Amniotic stem cell (primary cell): ENCODE results near the gene RHBDF2.

Experiments
- DNase-seq: peaks from one replicate; lab custom pipeline; 2025; lab: John Stamatoyannopoulos, UW

RHBDF2 gene

DNA sequence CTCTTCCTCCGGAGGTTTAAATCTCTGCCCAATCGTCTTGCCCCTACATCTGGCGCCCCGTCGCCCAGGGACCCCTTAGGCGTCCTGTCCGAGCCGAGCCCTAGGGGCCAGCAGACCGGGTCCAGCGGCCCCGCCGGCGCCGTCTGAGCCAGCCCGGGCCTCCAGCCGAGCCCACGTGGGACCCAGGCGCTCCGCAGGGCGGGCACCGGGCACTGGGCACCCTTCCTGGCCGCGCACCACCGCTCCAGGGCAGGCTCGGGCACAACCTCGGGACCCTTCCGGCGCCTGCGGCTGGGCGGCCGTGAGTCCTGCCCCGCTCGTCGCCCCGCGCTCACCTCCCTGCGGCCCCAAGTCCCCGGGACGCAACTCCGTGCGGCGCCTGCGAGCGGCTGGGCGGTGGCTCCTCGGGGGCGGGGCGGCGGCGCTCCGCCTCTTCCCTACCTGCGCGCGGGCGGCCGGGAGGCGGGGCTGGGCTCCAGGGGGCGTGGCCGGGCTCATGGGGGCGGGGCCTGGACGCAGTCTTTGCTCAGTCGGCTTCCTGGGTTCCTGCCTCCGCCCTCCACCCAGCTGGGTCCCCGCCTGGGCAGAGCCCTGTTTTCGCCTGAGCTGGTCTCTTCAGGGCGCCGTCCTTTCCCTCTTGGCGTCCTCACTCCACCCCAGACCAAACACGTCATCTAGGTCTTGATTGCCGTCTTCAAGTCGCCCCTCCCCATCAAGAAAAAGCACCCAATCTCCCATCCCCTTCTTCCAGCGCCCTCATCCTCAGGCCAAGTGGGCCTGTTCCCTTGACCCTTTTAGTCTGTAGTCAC lies at the start of gene RHBDF2:
Gene RHBDF2 (minus strand): TSS at position 406 of the 809 bp plus-strand sequence. CDS start 19,899 bp downstream, outside the sequence.
- peak; percentile 62 for DNase-seq

DNA sequence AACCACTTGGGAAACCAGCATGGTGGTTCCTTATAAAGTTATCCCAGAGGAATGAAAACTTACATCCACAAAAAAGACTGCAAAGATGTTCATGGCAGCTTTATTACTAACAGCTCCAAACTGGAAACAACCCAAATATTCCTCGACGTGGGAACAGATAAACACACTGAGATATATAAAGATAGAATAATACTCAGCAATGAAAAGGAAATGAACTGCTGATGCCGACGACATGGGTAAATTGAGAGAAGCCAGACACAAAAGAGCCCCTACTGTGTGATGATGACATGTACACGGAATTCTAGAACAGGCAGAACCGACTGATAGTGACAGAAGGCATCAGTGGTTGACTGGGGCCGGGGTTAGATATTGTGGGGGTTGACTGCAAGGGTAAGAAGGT lies 48.3 kb upstream of the RHBDF2 start:
- DNase-seq, result no peak

DNA sequence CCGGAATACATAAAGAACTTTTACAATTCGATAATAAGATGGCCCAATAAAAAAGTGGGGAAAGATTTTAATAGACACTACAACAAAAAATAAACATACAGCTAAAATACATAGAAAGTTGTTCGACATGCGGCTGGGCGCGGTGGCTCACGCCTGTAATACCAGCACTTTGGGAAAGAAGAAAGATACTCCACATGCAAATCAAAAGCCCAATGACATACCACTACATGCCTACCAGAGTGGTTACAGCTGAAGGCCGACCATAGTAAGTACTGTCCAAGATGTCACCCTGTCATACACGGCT lies 47.9 kb upstream of the RHBDF2 start:
- no peak for DNase-seq

DNA sequence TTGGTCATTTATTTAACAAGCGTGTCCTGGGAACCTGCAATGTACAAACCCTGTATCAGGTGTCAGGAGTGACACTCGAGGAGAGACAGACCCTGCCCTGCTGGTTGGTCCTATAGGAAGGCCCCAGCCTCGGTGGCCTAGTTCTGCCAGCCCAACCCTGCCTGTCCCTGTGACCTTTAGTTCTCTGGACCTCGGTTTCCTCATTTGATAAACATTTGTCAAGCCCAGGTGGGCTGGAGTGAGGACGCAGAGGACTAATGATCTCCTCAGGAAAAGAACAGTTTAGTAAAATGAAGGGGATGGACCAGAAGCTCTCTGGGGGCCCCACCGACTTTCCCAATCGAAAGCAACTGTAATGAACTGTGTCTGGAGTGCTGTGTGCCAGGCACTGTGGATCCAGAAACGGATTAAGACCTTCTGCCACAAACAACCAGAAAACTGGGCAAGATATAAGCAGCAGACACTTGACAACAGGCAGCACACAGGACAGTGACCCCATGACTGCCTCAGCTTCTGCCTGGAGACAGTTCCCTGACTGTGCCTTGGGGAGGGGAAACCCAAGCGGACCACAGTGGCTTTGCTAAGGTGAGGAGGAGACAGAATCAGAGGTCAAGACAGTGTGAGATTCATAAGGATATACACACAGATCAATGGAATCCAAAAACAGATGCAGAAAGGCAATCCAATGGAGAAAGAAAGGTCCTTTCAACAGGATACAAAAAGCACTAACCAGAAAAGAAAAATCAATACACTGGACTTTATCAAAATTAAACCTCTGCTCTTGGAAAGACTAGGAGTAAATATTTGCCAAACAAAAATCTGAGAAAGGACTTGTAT lies 47.4 kb upstream of the RHBDF2 start:
- DNase-seq, result no peak

DNA sequence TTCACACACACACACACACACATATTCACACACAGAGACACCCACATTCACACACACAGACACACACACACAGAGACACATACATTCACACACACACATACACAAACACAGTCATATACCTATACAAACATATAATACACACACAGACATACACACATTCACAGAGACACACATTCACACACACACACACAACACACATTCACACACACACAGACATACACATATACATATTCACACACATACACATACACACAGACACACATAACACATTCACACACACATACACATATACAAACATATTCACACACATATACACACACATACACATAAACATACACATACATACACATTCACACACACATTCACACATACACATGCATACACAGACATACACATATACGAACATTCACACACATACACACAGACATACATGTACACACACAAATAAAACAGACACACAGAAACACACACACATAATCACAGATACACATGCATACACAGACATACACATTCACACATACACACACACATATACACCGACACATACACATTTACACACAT lies 46.5 kb upstream of the RHBDF2 start:
- no peak for DNase-seq

DNA sequence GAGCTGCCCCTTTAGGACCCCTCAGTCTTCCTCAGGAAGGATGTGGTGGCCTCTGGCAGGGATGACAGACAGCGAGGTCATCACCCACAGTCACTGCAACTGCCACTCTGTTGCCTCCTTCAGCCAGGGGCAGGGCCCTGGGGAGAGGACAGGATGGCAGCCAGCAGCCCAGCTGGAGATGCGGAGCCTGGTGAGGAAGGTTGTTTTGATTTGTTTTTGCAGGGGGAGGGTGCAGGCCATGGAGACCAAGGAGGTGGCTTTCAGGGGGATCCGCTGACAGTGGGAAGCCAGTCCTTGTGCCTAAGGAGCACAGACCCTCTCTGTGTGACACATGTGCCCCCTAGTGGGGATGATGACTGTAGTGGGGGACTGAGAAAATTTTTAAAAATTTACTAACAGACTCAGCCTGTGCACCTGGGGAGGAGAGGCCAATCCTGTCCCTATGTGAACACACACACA lies 46.0 kb upstream of the RHBDF2 start:
- DNase-seq, result peak; percentile 26

DNA sequence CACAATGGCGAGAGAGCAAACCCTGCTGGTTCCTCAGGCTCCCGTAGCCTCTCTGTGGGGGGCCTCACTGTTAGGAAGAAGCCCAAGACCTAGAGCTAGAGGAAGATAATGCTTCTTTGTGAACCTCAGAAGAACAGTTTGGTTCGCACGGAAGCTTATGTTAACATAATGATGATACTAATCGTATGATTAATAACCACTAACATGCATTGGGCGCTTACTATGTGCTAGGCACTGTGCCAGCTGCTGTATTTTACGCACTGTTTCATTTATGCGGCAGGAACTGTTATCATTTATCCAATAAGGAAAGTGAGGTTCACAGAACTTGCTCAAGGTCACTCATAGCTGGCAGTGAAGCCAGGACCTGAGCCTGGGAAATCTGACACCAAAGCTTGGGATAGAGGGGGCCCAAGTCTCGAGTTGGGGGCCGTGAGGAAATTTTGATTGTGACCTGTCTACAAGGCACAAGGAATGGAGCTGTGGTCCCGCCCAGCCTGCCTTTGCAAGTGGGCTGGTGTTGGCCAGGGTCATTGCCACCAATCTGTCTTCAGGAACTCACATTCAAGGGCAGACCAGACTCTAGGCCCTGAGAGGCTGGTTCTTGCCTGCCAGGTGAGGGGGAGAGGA lies 45.4 kb upstream of the RHBDF2 start:
- DNase-seq, result peak; percentile 42

DNA sequence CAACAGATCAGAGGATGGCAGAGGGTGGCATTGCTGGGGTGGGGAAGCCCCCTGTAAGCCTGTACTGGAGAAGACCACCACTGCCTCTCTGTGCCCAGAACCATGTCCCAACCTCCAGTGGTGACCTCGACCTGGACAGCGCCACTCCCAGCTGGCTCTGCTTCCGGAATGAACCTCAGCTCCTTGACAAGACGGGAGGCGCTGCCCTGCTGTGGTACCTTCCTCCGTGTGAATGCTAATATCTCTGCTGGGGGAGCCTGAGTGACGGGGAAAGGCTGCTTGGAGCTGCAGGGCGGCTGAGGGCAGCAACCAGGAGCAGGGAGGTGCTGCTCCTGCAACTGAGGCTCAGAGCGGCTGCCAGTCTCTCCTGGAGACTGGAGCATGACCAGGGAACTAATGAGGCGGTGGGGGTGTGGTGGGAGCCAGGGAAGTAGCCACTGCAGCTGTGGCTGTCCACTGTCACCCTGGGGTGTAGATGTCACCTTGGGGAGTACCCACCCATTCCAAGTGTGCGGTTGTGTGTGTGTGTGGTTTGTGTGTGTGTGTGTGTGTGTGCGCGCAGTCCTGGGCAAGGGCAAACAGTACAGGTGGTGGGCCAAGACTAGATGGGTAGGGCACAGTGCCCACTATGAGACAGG lies 44.8 kb upstream of the RHBDF2 start:
- no peak for DNase-seq

DNA sequence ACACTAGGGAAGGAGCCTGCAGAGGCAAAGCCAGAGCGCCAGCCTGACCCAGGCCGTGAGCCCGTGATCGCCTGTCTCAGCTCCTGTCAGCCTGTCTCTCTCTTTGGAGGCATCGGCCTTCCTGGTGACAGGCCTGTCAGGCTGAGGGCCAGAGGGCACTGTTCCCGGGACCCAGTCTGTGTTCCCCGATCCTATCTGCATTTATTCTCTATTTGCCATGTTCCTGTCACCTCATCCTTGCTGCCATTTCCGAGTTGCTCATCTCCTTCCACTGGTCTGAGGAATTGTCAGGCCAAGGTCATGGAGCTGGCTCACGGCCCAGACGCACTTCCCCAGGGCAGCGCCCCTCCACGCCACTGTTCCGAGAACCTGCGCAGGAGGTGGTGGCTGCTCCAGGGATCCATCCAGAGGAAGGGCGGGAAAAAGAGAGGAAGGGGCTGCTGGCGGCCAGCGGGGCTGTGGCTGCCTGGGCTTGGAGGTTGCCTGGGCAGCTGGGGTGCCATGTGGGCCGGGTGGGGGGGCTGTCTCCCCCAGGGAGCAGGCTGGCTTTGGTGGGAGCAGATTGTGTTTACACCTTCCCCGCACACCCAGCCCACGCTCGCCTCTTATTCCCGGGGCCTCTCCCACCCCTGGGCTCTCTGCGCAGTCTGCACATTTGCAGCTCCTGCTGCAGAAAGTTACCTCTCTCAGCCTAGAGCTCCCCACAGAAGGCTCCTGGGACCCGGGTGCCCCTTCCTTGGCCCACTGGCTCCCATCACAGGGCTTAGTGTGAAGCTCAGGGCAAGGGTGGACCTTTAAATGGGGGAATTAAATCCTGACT lies 43.5 kb upstream of the RHBDF2 start:
- DNase-seq, result no peak

DNA sequence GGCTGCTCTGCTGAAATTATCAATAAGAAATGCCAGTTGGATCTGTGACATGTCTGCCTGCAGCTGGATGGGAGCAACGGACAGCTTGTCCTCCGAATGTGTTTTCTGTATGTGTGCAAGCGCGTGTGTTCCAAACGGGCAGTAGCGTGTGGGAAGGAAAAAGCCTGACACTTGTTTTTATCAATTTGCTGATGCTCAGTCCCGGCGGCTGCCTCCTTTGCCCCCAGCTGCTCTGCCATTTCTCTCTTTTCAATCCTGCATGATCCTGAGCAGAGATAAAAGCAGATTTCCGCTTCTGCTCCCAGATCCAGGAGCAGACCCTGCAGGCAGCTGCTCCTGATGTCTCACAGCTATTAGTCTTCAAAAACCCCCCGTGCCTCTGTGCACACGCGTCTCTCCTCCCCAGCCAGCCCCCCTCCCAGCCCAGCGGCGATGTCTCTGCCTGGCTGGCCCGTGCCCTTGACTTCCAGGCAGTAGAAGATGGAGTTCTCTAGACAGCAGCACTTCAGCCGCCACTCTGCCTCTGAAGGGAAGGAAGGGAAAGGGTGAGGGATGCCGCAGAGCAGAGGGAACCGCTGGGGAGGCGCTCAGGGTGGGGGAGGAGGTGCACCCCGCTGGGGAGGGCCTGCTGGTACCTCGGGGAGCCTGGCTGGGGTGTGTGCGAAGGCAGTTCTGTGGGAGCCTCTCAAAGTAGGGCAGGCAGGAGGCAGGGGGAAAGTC lies 42.8 kb upstream of the RHBDF2 start:
- no peak for DNase-seq

DNA sequence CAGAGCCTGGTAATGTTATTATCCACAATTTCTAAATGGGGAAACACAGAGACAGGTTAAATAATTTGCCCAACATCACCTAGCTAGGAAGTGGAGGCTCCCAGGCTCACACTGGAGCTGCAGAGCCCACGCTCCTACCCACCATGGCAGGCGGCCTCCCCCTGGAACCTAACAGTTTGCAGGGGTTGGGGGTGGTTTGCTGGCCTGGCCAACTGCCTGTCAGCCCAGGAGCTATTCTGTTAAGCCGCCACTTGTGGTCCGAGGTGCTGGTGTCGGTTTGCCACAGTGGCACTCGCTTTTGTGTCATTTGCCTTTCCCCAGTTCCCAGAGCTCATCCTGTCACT lies 42.2 kb upstream of the RHBDF2 start:
- no peak for DNase-seq

DNA sequence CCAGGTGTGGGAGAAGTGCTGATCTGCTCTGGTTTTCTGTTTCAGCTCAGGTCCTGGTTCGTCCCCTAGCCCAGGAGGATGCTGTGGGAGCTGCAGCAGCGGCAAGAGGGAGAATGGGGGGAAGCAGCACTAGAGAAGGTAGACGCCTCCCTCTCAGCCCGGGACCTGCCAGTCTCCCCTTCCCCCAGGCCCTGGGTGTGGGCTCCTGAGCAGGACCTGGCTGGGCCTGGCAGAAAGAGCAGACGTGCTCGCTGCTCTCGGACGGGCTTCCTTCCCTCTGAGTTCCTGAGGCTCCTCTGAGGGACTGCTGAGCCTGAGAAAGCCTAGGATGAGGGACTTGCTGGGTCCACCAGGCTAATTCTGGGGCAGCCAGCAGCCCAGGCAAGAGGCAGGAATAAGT lies 41.8 kb upstream of the RHBDF2 start:
- DNase-seq, result no peak

DNA sequence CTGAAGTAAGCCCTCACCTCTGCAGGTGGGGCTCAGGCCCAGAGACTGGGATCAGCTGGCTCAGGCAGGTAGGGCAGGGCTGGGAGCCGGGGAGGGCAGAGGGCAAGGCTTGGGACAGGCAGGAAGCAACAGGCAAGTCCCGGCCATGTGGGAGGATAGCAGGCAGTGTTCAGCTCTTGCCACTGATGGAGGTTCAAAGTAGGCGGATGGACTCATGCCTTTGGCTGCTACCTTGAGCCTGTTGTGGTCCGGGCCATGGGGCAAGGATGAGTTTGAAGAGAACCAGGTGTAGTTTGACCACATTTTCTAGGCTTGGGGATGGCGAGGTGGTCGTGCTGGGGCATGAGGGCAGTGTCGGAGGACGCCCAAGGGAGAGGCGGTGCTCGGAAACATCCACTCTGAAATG lies 41.3 kb upstream of the RHBDF2 start:
- no peak for DNase-seq

DNA sequence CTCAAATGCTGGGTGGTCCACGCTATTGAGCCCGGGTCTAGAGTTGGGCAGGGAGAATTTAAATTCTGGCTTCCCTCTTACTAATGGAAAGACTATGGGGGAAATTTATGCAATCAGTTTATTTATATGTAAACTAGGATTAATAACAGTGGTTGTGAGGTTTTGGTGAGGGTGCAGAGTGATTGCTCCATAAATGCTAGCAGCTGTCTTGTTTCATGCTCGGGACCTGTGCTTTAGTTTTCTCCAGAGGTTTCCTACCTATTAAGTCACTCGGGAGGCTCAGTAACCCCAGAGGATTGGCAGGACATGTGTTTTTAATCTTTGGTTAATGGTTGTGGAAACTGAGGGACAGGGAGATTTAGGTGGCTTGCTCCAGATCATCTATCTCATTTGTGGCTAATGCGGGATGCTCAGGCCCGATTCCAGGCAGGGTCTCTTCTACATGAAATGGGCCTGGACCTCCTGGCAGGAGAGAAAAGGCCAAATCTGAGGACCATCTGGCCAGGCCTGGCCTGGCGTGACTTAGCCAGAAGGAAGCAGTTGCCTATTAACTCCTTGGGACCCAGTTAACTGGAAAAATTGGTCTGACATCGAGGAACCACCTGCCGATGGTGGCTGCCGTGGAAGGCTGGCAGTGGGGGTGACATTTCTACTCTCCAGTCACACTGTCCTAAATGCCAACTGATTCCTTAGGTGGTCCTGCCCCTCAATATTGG lies 40.7 kb upstream of the RHBDF2 start:
- DNase-seq, result no peak

DNA sequence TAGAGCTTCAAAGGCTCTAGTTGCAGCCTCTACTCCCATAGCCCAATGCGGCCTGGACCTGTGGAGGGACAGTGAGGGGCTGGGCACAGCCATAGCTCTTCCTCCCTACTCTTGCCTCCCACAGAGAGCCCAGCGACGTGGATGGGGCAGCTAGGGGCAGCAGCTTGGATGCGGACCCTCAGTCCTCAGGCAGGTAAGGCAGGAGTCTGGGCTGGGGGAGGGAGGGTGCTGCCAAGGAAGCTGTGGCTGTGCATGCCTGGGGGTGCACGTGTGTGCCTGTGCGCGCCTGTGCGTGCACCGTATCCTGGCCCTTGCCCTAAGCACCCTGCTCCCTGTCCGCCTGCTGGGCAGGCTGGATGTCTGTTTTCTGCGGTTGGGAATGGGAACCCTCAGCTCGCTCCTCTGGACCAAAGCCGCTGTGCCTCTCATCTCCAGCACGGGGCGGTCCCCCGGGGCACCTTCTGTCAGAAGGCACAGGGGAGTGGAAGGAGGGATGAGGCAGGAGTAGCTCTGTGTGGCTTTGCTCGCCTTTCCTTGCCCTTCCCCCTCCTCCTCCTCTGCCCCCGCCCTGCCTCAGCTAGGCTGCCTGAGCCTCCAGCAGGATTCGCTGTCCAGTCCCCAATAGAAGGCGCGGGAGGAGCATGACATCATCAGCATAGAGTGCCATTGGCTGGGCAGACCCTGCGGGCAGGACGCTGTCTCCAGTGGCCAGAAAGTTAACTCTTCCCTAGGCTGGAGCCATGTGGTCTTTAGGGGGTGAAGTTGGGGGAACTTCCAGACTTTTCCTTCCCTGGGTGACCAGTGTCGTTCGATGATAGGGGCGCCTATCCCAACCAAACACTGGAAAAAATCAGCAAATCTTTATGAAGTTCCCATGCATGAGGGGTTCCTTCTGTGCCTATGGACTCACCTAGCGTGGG lies 39.4 kb upstream of the RHBDF2 start:
- DNase-seq, result peak; percentile 89

DNA sequence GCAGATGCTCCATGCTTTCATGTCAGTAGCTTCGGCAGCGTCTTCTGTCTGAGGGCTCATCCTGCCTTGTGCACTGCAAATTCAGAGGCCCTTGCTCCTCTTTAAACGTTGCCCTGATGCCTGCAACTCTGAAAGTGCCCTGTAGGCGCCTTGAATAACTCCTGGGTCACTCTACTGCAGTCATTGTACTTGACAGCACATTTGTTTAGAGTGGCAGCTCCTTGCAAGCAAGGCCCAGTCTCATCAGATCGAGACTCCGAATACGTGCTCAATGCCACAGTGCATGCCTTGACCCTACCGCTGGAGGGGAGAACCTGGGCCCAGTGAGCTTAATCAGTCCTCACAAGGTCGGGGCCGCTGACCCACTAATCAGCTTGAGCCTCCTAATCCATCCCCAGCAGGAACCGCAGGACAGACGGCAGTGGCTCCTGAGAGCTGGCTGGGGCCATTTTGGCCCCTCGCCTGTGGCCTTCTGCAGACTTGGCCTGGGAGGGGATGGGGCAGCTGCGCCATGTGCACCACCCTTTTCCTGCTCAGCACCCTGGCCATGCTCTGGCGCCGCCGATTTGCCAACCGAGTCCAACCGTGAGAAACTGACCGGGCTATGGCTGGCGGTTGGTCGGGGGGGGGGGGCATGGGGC lies 38.5 kb upstream of the RHBDF2 start, which contains the start of gene PRCD:
Gene PRCD (plus strand): TSS at position 414 of the 641 bp plus-strand sequence. CDS start 98 bp downstream, at position 512.
- DNase-seq, result no peak

DNA sequence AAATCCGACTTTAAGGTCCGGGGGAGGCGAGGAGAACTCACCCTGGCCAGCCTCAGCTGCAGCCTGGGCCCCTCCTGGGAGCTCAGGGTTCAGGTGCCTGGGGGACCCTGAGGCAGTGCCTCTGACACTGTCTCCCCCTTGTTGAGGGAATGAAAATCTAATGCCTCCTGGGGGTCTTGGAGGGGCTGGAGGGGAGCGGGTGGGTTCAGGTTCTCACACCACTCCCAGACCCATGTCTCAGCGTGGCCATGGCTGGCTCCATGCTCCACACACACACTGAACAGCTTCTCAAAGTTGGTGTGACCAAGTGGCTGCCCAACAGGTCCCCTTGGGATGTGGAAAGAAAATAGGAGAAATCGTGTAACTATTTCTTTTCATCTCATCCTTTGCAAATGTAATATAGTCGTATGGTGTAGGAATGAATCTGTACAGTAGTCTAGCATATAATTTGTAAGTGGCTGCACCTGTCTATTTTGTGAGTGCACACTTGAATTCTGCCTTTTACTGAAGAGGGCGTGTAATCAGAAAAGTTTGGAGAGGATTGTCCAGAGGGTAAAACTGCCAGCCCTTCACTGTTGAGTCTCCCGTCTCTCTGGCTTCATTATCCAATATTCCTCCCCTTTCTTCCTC lies 37.8 kb upstream of the RHBDF2 start:
- DNase-seq, result no peak
